Measurements from ENCODE around the gene F5. TPM values are rescaled to one million over a fixed set of nuclear protein-coding genes. Genes with fewer than 3 reads are reported as not detected.

F5 gene
- polyA plus RNA-seq, 12 donors = 0.04 to 2.0 (median 0.68) TPM; not detected in 2

GRCh38 chr1:169588785-169589485 lies 2.7 kb upstream of the F5 start:
- no peak for DNase-seq

GRCh38 chr1:169588112-169588511 lies 1.8 kb upstream of the F5 start:
- DNase-seq = no peak

- no peak for DNase-seq
Observed at GRCh38 chr1:169586067-169586394, 250 bp downstream of the F5 start.

GRCh38 chr1:169585181-169585580 lies 1.1 kb downstream of the F5 start:
- no peak for DNase-seq

- no peak for DNase-seq
Observed at GRCh38 chr1:169584483-169585144, 1.7 kb downstream of the F5 start.

- DNase-seq = no peak
Observed at GRCh38 chr1:169577981-169578738, 8.1 kb downstream of the F5 start.

- DNase-seq = no peak
Observed at GRCh38 chr1:169576935-169577331, 9.3 kb downstream of the F5 start.

- no peak for DNase-seq
Observed at GRCh38 chr1:169576241-169576934, 9.9 kb downstream of the F5 start.

- no peak for DNase-seq
Observed at GRCh38 chr1:169574336-169574735, 11.9 kb downstream of the F5 start.

- no peak for DNase-seq
Observed at GRCh38 chr1:169572187-169572586, 14.1 kb downstream of the F5 start.

GRCh38 chr1:169571450-169571849 lies 14.8 kb downstream of the F5 start:
- DNase-seq = no peak

GRCh38 chr1:169570172-169570574 lies 16.1 kb downstream of the F5 start:
- DNase-seq = no peak

GRCh38 chr1:169568497-169568896 lies 17.8 kb downstream of the F5 start:
- no peak for DNase-seq

- no peak for DNase-seq
Observed at GRCh38 chr1:169565335-169566271, 20.7 kb downstream of the F5 start.

GRCh38 chr1:169563650-169564049 lies 22.6 kb downstream of the F5 start:
- no peak for DNase-seq

- DNase-seq = no peak
Observed at GRCh38 chr1:169563019-169563615, 23.2 kb downstream of the F5 start.

- no peak for DNase-seq
Observed at GRCh38 chr1:169561692-169562091, 24.6 kb downstream of the F5 start.

GRCh38 chr1:169557131-169557530 lies 29.1 kb downstream of the F5 start:
- DNase-seq = no peak

GRCh38 chr1:169550294-169550693 lies 36.0 kb downstream of the F5 start:
- DNase-seq = no peak

- DNase-seq = no peak
Observed at GRCh38 chr1:169548282-169548681, 38.0 kb downstream of the F5 start.

All from muscle of arm (tissue), 12 donors.